ENCODE data around the gene ATP6V1G2. TPM values are rescaled to one million over a fixed set of nuclear protein-coding genes. Genes with fewer than 3 reads are reported as not detected.

The ATP6V1G2 gene
- total RNA-seq, 2 donors from 2014 or later = 1.4 to 2.0 TPM

- no peak for DNase-seq
- peaks cover 18% of the 10 kb centered on the region for H3K36me3 Mint-ChIP-seq (ENCODE audit: low read depth)
- H3K4me3 Mint-ChIP-seq = peak overlapping the region; percentile 50
- ATAC-seq = no peak
- H3K4me1 Mint-ChIP-seq = peaks cover 29% of the 10 kb centered on the region
- H3K9me3 ChIP-seq (ENCODE audit: control insufficient read depth, low read length, poor library complexity, severe bottlenecking) = no peaks in the 10 kb centered on the region
- H3K27me3 Mint-ChIP-seq = no peaks in the 10 kb centered on the region
- H3K27ac Mint-ChIP-seq = peak overlapping the region; percentile 86
These were observed 10.7 kb downstream of the ATP6V1G2 start for GRCh38 chr6:31535538-31536324.

GRCh38 chr6:31534521-31535040 lies 11.8 kb downstream of the ATP6V1G2 start:
- Mint-ChIP-seq H3K27me3 (no peaks in the 10 kb centered on the region), H3K4me1 (peaks cover 18% of the 10 kb centered on the region), H3K36me3 (ENCODE audit: low read depth) (peaks cover 15% of the 10 kb centered on the region), H3K27ac (no peak overlapping the region), H3K4me3 (no peak overlapping the region)
- H3K9me3 ChIP-seq (ENCODE audit: control insufficient read depth, low read length, poor library complexity, severe bottlenecking) = no peaks in the 10 kb centered on the region
- DNase-seq (no peak), ATAC-seq (no peak)

GRCh38 chr6:31534011-31534410 lies 12.4 kb downstream of the ATP6V1G2 start:
- no peak overlapping the region for H3K27ac Mint-ChIP-seq
- ATAC-seq (no peak), DNase-seq (no peak)
- H3K36me3 Mint-ChIP-seq (ENCODE audit: low read depth) = peaks cover 10% of the 10 kb centered on the region
- H3K4me3 Mint-ChIP-seq = no peak overlapping the region
- H3K27me3 Mint-ChIP-seq = no peaks in the 10 kb centered on the region
- peaks cover 12% of the 10 kb centered on the region for H3K4me1 Mint-ChIP-seq
- H3K9me3 ChIP-seq (ENCODE audit: control insufficient read depth, low read length, poor library complexity, severe bottlenecking) = no peaks in the 10 kb centered on the region

GRCh38 chr6:31533455-31533841 lies 13.0 kb downstream of the ATP6V1G2 start:
- H3K27ac Mint-ChIP-seq = peak overlapping the region; percentile 24

GRCh38 chr6:31532644-31533454 lies 13.6 kb downstream of the ATP6V1G2 start:
- Mint-ChIP-seq H3K27me3 (no peaks in the 10 kb centered on the region), H3K36me3 (ENCODE audit: low read depth) (peaks cover 8% of the 10 kb centered on the region), H3K27ac (peak overlapping the region; percentile 24), H3K4me1 (peaks cover 4% of the 10 kb centered on the region), H3K4me3 (no peak overlapping the region)
- no peak for DNase-seq
- H3K9me3 ChIP-seq (ENCODE audit: control insufficient read depth, low read length, poor library complexity, severe bottlenecking) = no peaks in the 10 kb centered on the region
- no peak for ATAC-seq

More at GRCh38 chr6:31533455-31533841, 13.0 kb downstream of the ATP6V1G2 start:
- ATAC-seq = no peak
- no peak overlapping the region for H3K4me3 Mint-ChIP-seq
- peaks cover 8% of the 10 kb centered on the region for H3K36me3 Mint-ChIP-seq (ENCODE audit: low read depth)
- no peak for DNase-seq
- peaks cover 6% of the 10 kb centered on the region for H3K4me1 Mint-ChIP-seq
- no peaks in the 10 kb centered on the region for H3K27me3 Mint-ChIP-seq
- no peaks in the 10 kb centered on the region for H3K9me3 ChIP-seq (ENCODE audit: control insufficient read depth, low read length, poor library complexity, severe bottlenecking)

- ATAC-seq (no peak), DNase-seq (no peak)
- H3K4me3 Mint-ChIP-seq = no peak overlapping the region
- H3K36me3 Mint-ChIP-seq (ENCODE audit: low read depth) = peaks cover 8% of the 10 kb centered on the region
- H3K4me1 Mint-ChIP-seq = peaks cover 4% of the 10 kb centered on the region
- no peaks in the 10 kb centered on the region for H3K9me3 ChIP-seq (ENCODE audit: control insufficient read depth, low read length, poor library complexity, severe bottlenecking)
- H3K27ac Mint-ChIP-seq = peak overlapping the region; percentile 43
- H3K27me3 Mint-ChIP-seq = no peaks in the 10 kb centered on the region
These were observed 14.4 kb downstream of the ATP6V1G2 start for GRCh38 chr6:31531771-31532643.

GRCh38 chr6:31531162-31531561 lies 15.2 kb downstream of the ATP6V1G2 start:
- ATAC-seq = no peak
- Mint-ChIP-seq H3K36me3 (ENCODE audit: low read depth) (peaks cover 8% of the 10 kb centered on the region), H3K27me3 (no peaks in the 10 kb centered on the region), H3K4me1 (peaks cover 5% of the 10 kb centered on the region), H3K4me3 (peak overlapping the region; percentile 68), H3K27ac (peak overlapping the region; percentile 43)
- no peaks in the 10 kb centered on the region for H3K9me3 ChIP-seq (ENCODE audit: control insufficient read depth, low read length, poor library complexity, severe bottlenecking)
- DNase-seq = no peak

- Mint-ChIP-seq H3K27ac (peak overlapping the region; percentile 43), H3K4me1 (peaks cover 3% of the 10 kb centered on the region)
- no peak for ATAC-seq
These were observed 15.7 kb downstream of the ATP6V1G2 start for GRCh38 chr6:31530659-31531058.

GRCh38 chr6:31529329-31530150 lies 16.9 kb downstream of the ATP6V1G2 start:
- Mint-ChIP-seq H3K27ac (peak overlapping the region; percentile 73), H3K36me3 (ENCODE audit: low read depth) (peaks cover 4% of the 10 kb centered on the region), H3K27me3 (no peaks in the 10 kb centered on the region), H3K4me1 (peaks cover 3% of the 10 kb centered on the region), H3K4me3 (peak overlapping the region; percentile 61)
- H3K9me3 ChIP-seq (ENCODE audit: control insufficient read depth, low read length, poor library complexity, severe bottlenecking) = no peaks in the 10 kb centered on the region
- ATAC-seq = peak; percentile 22
- DNase-seq = no peak

More at GRCh38 chr6:31530659-31531058, 15.7 kb downstream of the ATP6V1G2 start:
- peak overlapping the region; percentile 68 for H3K4me3 Mint-ChIP-seq
- no peak for DNase-seq
- peaks cover 5% of the 10 kb centered on the region for H3K36me3 Mint-ChIP-seq (ENCODE audit: low read depth)
- no peaks in the 10 kb centered on the region for H3K27me3 Mint-ChIP-seq
- H3K9me3 ChIP-seq (ENCODE audit: control insufficient read depth, low read length, poor library complexity, severe bottlenecking) = no peaks in the 10 kb centered on the region

GRCh38 chr6:31528821-31529328 lies 17.5 kb downstream of the ATP6V1G2 start, which contains the start of gene MCCD1:
MCCD1 (plus strand) TSS chr6:31528962; CDS start chr6:31529015, 53 bp downstream.
- Mint-ChIP-seq H3K36me3 (ENCODE audit: low read depth) (peaks cover 4% of the 10 kb centered on the region), H3K27me3 (no peaks in the 10 kb centered on the region), H3K27ac (peak within 1 kb of the TSS; percentile 73), H3K4me1 (peaks cover 3% of the 10 kb centered on the region), H3K4me3 (peak within 1 kb of the TSS; percentile 61)
- no peaks in the 10 kb centered on the region for H3K9me3 ChIP-seq (ENCODE audit: control insufficient read depth, low read length, poor library complexity, severe bottlenecking)
- no peak for DNase-seq
- ATAC-seq = peak; percentile 18

GRCh38 chr6:31528307-31528777 lies 18.1 kb downstream of the ATP6V1G2 start:
- H3K27me3 Mint-ChIP-seq = no peaks in the 10 kb centered on the region
- no peaks in the 10 kb centered on the region for H3K9me3 ChIP-seq (ENCODE audit: control insufficient read depth, low read length, poor library complexity, severe bottlenecking)
- H3K4me3 Mint-ChIP-seq = peak overlapping the region; percentile 39
- ATAC-seq (peak; percentile 28), DNase-seq (no peak)
- H3K36me3 Mint-ChIP-seq (ENCODE audit: low read depth) = peaks cover 4% of the 10 kb centered on the region
- H3K4me1 Mint-ChIP-seq = peaks cover 3% of the 10 kb centered on the region
- peak overlapping the region; percentile 39 for H3K27ac Mint-ChIP-seq
